Stomach (tissue), 4 donors: ENCODE measurements around the gene SLC16A10.

Experiments used
- EP300 ChIP-seq: sonication (generic); formaldehyde crosslinking; IDR thresholded peaks from one replicate; pipeline ENCODE4 v1.6.1; 2017; ENCODE audit warnings: antibody characterized with exemption
- POLR2A ChIP-seq, 4 donors: fragments of 450-650 bp; IDR thresholded peaks; one replicate each; pipeline ENCODE4 v1.6.1; 2016; ENCODE audit warnings: antibody characterized with exemption in 4 of 4, control low read depth in 2 of 4, mild to moderate bottlenecking in 1 of 4, moderate library complexity in 1 of 4
- POLR2AphosphoS5 ChIP-seq, 3 donors: sonication (generic); formaldehyde crosslinking; IDR thresholded peaks; one replicate each; pipeline ENCODE4 v1.6.1; 2016; ENCODE audit warnings: antibody characterized with exemption in 3 of 3
- TF ChIP-seq, protein P1 (sequence below), 7 experiments: fragments of 450-650 bp in 4 of 7; fragments of 200-600 bp in 3 of 7; sonication (generic) in 3 of 7; IDR thresholded peaks; one replicate each; pipeline ENCODE4 v1.5.1; 2016 to 2019; ENCODE audit warnings: antibody characterized with exemption in 7 of 7, control low read depth in 2 of 7, mild to moderate bottlenecking in 1 of 7

DNA sequence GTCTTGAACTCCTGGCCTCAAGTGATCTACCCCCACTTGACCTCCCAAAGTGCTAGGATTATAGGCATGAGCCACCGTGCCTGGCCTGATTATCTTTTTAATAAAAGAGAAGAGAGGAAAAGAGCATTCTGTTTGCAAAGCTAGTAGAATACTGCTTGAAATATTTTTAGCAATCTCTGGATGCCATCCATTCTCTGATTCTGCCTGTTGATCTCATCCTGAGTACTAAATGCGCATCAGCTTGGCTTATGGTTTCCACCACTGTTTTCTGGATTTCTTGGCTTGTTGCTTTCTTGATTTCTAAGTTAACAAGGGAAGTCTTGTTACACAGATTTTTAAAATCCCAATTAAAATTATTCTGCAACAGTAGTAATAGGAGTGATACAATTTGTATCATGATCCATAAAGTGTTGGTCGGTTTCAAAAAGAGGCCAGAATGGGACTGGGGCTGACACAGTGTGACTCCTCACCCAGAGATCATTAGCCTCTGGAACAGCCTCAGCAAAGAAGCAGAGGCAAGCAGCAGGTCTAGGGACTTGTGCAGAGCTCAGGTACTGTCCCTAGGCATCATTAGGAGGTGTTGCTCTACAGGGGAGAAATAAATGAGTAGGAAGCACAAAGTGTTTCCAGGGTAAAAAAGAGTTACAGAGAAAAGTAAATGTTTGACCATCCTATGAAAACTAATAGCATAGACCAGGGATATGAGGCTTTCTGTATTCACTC is 17.8 kb upstream of the SLC16A10 start:
- no peak for TF ChIP-seq POLR2AphosphoS5 (IDR thresholded peaks at IDR 0.05)
- no peak for TF ChIP-seq EP300
- TF ChIP-seq, protein P1, sequence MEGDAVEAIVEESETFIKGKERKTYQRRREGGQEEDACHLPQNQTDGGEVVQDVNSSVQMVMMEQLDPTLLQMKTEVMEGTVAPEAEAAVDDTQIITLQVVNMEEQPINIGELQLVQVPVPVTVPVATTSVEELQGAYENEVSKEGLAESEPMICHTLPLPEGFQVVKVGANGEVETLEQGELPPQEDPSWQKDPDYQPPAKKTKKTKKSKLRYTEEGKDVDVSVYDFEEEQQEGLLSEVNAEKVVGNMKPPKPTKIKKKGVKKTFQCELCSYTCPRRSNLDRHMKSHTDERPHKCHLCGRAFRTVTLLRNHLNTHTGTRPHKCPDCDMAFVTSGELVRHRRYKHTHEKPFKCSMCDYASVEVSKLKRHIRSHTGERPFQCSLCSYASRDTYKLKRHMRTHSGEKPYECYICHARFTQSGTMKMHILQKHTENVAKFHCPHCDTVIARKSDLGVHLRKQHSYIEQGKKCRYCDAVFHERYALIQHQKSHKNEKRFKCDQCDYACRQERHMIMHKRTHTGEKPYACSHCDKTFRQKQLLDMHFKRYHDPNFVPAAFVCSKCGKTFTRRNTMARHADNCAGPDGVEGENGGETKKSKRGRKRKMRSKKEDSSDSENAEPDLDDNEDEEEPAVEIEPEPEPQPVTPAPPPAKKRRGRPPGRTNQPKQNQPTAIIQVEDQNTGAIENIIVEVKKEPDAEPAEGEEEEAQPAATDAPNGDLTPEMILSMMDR (IDR thresholded peaks at IDR 0.05), result no peak
- no peak for TF ChIP-seq POLR2A (IDR thresholded peaks at IDR 0.05)
